Hypothalamus (tissue), 51 donors: ENCODE results near the gene INO80C.

Experiments used
- DNase-seq, 51 donors: peaks; one replicate each; lab custom pipeline; 2025; lab: John Stamatoyannopoulos, UW

Gene INO80C

DNA sequence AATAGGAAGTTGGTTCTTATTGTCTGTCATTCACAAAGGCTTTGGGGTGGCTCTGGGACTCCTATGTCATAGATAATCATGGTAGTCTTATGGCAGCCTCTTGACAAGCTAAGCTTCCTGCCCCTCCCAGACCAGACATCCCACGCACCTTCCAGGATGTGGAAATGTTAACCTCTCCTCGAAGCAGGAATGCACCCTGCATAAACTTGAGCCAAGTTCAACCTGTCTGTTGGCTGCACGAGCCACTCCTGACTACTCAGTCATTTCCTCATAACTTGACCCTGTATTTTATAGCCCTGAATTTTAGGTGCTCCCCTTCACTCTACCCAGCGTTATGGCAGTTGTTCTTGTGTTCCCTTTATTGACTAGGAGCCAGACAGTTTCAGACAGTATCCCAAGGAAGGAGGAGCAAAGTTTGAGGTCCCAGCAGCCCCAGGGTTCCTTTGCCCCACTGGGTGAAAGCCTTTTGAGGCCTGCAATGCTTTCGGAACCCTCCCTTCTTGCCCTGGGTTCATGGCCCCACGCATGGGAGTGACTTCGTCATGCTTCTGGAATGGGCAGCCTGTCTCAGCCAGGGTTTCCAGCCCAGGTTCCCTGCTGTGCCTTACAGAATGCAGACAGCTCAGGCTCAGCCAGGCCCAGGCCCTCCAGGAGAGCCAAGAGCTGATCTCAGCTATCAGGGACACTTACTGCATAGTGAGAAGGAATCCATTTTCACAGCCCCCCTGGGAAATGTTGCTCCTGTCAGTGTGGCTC lies 15.6 kb upstream of the INO80C start:
- DNase-seq = peak in 2 of 51 donors; percentile 13 to 63

DNA sequence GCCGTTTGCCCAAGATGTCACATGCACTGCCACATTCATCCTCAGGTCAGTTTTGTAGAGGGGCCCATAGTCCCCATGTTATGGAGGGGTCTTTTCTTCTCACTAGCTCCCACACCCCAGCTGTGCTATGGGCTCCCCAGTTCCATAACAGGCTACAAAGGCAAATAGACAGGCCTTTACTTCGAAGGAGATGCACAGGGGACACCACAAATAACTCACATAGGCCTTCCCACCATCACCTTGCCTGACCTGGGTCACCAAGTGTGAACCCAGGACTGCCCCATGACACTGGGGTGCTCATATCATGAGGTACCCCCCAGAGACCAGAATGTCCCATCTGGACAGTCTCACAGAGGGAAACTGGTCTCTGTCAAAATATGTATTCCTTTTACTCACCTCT lies 15.0 kb upstream of the INO80C start:
- DNase-seq = no peak

DNA sequence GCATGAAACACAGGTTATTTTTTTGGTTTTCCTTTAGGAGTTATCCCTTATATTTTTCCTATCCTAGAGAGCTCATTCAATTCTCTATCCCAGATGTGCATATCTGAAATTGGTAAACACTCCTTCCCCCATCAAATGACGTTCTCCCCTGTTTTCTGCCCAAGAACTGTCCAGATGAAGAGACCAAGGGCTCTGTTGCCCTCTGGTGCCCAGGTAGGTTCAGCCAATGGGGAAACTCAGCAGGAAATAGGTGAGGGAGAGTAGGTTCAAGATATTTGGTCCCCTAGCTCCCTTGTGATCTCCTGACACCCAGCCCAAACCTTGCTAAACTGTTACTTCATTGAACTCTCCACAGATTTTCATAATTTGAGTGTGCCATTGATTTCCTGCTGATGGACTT lies 14.1 kb upstream of the INO80C start:
- DNase-seq = no peak

DNA sequence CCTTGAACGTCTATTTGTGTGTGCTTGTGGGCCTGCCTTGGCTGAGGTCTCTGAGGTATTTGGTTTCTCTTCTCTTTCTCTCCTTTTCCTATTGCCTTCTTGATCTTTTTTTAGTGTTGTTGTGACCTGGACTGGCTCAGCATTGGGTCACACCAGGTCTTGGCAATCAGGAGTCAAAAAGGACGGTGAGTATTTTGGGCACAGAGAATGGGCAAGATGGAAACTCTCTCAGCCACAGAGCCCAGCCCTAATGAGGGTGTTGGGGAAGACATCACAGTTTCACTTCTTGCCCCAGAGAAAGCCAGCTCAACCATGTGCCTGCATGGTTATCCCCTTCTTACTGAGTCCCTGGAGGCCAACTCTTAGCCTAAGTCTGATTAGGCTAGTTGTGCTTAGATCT lies 13.7 kb upstream of the INO80C start:
- no peak for DNase-seq

DNA sequence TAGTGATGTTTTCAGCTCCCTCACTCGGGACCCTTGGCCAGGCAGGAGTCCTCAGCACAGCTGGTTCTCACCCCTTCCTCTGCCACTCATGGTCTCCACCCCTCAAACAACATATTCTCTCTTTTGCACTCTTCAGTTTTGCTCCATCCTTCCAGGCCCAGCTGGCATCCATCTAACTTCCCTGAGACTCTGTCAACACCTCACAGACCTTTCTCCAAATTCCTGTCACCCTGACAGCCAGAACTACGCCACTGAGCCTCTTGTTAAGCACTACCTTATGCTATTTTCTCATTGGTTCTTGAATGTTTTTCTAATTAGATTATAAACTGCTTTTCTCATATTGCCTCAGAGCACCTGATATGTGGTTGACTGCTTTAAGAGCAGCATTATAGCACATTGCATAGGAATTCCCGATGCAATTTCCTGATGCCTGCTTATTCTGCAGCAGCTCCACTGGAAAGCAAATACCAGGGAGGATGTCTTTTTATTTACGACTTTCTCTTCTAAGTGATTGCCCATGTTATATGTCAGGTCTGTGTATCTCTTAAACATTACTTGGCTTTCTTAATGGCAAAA lies 12.4 kb upstream of the INO80C start:
- no peak for DNase-seq

DNA sequence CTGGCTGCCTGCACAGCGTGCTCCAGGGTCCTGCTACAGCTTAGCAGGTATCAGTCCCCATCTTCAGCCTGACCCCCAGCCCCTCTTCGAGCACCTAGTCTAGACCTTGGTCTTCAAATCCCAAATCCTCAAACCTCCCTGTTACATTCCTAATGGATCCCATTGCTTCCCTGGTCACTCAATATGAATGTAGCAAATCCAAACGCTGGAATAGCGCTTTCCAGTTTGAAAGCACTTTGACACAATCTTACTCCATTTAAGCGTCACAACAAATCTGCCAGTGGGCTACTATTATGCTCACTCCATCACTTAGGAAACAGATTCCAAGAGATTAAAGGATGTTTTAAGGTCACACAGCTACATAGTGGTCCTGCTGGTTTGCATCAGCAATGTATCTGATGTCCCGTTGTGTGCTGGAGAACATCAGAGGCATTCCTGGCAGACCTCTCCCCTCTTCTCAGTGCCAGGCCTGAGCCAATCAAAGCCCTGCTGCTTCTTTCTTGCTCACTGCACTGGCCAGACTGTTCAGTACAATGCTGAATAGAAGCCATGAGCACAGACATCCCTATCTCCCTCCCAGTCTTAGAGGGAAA lies 11.1 kb upstream of the INO80C start:
- no peak for DNase-seq

DNA sequence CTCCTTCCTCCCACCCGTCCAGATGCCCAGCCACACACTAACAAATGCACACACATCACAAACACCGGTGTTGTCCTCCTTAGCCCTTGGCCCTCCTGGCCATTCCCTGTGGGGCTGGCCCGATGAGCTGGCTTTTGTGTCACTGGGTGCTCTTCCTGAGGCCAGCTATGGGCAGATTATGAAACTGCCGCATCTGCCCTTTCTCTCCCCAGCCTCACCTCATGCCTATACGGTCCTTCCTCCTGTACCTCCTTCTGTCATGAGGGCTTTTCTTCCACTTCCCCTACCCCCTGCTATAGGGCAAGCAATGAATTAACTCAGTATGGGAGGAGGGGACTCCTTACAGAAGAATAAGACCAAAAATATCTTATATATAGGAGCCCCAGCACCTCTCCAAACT lies 10.3 kb upstream of the INO80C start:
- no peak for DNase-seq

DNA sequence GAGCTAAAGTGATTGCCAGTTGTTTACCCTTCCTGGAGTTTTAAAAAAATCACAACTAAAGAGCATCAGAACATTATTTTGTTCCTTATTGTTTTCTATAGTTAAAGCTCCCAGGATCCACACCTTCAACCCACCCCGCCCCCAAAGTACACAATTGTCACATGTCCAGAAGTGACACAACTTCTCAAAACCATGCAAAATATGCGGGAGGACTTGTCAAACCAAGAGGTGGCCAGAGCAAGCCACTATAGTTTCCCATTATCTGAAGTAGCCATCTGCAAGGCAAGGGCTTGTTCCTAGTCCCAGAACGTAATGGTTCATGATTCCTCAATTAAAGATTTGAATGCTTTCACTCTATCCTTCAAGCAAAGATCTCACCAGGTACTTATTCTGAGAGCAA lies 9.9 kb upstream of the INO80C start:
- DNase-seq = no peak

DNA sequence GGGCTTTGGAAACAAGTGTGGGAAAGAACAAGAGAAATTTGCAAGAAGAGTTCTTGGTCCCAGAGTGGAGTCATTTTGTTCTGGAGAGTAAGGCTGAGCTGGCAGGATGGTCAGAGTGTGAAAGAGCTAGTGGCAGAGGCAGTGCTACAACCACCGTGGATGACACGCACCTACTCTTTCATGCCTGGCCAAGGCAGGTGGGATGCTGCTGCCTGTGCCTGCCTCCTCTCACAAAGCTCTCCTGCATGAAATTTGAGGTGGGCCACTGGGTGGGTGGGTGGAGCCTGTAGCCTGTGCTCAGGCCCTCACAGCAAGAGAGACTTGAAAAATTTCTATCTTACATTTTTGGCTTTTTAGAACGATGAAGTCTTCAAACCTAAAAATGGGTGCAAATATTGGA lies 9.4 kb upstream of the INO80C start:
- DNase-seq = no peak

DNA sequence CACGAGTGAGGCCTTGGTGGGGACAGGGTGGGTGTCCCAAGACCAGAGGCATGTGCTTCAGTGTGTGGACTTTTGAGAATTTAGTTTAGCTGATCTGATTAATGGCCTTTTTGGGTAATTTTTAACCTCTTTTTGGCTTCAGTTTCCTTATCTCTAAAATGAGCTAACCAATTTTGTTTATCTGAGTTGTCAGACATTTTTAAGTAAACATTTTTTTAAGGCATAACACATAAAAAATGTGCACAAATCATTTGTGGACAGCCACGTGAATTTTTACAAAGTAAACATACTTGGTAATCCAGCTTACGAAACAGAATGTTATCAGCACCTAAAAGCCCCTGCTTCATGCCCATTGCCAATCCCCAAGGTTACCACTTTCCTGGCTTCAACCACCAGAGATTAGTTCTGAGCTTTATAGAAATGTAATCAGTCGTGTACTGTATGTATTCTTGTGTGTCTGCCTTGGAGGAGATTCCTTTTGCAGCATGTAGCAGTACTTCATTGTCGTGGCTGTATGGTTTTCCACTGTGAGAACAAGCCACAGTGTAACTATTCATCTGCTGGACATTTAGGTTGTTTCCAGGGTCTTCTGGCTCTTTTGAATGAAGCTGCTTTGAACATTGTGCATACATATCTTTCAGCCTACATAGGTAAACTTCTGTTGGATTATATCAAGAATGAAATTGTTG lies 8.4 kb upstream of the INO80C start:
- DNase-seq = no peak

DNA sequence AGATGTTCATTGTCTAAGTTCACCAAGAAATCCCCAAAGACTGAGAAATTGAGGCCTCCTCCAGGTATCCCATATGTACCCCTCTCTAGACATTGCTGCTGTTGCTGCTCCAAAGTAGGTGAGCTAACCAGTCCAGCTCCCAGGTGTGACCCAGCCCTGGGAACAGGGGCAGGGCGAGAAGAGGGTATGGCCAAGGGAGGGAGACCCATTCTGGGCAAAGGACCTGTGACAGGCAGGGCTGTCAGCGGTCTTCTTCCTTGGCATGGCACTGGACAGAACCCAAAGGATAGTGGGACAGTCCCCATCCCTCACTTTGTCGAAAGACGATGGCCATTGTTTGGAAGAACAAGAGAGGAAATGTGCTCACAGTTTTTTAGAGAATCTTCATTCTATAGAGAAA lies 7.2 kb upstream of the INO80C start:
- no peak for DNase-seq

DNA sequence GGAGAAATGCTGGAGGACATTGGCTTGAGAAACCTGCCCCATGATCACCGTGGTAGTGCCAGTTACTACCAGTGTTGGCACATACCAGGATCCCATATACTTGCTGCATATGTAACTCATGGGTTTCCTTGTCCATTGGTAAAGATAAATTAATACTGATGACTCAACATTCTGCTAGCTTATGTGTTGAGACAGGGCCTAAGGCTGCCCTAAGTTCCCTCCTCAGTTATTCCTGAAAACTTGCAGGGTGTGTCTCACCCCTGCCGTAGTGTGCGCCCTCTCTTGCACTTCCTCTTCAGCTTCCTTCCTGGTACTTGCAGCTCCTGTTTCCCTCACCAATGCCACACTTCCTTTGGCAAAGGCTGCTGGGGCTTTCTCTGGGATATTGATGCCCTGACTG lies 4.3 kb upstream of the INO80C start:
- DNase-seq = no peak

DNA sequence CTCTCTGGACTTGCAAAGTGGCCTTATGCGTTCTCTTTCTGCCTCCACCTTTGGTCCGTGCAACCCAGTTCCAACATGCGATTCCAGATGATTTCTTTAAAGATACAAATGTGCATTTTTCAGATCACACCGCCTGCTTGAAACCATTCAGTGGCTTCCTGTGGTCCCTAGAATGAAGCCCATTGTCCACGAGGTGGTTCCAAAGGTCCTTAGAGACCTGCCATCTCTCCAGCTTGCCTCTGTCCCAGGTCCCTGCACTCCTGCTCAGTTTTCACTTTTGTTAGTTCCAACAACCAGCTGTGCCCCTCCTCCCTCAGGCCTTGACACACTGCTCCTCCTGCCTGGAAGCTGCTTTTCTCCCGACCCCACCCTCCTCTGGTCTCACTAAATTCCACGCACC lies 3.6 kb upstream of the INO80C start:
- DNase-seq = no peak

DNA sequence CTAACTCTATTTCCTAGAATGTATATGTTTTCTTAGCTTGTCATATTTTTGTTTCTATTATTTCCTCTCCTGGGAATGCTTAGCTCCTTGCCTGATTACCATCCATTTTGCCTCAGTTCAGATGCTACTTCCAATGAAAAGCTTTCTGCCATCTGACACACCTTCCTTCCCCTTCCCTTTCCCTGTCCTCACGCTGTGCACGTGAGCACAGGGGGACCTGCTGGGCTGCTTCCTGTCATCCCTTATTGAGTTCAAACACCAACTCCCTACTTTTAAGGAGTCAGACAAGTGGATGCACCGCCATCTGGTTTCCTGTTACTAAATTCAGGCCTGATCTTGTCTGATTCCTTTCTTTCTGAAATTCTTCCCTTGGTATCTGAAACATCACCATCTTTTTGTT lies 2.4 kb upstream of the INO80C start:
- no peak for DNase-seq

DNA sequence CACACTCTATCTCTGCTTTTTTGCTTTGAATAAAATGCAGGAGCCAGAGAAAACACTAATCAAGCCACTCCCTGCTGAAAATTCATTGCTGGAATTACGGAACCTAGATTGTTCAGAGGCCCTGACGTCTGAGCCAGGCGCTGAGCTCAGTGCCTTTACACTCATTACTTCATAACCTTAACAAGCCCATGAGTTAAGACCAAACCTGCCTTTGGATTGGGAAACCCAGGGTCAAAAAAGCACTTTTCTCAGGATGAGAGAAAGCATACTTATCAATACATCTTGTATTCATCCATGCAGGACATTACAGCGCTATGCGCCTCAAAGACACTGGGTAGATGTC lies 762 bp downstream of the INO80C start:
- DNase-seq = peak in 1 of 51 donors; percentile 54

DNA sequence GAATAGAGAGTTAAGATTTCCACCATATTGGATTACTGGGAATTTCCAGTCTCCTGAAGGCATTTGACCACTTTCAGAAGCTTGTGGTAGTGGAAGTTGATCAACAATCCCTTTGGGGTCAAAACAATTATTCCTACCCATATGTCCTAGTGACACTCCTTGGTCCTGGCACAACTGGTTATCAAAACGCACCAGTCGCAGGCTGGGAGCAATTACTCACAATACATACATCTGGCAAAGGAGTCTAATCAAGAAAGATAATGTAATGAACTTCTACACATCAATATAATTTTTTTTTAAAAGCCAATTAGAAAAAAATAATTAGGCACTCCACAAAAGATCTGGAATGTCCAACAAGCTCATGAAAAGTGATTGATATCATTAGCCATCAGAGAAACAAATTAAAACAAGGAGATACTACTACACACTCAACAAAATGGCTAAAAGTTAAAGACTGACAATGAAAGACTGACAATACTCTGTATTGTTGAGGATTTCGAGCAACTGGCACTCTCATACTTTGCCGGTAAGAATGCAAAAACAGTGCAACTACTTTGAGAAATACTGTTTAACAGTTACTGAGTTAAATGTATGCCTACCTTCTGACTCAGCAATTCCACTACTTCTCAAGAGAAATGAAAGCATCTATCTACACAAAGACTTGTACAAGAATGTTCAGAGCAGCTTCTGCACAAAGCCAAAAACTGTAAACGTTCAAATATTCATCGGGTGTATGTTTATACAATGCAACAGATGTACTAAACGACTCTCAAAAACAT lies 2.0 kb downstream of the INO80C start:
- no peak for DNase-seq

DNA sequence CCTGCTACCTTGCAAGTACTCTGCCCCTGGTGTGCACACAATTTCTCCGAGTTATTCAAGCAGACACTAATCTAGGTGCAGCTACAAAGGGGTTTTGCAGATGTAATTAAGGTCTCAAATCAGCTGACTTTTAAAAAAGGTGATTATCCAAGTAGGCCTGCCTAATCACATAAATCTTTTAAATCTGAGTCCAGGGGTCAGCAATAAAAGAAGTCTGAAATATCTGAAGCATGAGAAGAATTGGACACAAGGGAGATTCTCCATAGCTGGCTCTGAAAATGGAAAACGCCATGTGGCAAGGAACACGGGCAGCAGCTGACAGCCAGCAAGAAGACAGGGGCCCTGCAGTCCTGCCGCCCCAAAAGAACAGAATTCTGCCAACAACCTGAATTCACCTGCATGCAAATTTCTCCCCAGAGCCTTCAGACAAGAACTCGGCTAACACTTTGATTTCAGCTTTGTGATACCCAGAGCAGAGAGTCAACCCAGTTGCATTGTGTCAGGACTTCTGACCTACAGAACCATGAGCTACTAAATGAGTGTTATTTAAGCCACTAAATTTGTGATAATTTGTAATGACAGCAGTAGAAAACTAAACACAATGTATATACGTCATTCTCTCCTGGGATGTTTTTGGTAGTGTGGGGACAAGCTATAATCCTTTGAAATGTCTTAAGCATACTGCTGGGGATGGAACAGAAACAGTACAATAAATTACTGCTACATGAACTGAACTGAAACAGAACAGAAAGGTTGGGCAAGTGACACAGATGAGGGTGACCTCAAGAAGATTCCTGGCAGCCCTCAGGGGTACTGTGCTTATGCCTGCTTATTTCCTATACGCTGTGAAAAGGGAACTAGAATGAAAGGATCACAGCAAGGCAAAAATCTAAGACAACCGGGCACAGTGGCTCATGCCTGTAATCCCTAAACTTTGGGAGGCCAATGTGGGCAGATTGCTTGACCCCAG lies 3.2 kb downstream of the INO80C start:
- no peak for DNase-seq

DNA sequence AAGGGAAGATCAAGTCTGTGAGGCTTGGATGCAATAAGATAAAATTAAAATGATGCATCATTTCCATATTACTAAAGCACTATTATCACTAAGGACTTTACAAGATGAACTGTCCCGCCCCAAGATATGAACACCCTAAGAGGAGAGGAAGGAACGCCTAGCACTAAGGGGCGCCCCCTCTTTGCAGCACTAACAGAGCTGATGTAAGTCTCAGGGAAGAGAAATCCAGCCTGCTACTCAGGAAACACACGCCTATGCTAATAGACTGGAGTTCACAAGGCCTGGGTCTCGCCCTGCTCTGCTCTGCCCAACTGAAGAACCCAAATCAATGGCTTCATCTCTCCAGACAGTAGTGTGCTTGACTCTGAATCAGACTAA lies 6.1 kb downstream of the INO80C start:
- DNase-seq = no peak

DNA sequence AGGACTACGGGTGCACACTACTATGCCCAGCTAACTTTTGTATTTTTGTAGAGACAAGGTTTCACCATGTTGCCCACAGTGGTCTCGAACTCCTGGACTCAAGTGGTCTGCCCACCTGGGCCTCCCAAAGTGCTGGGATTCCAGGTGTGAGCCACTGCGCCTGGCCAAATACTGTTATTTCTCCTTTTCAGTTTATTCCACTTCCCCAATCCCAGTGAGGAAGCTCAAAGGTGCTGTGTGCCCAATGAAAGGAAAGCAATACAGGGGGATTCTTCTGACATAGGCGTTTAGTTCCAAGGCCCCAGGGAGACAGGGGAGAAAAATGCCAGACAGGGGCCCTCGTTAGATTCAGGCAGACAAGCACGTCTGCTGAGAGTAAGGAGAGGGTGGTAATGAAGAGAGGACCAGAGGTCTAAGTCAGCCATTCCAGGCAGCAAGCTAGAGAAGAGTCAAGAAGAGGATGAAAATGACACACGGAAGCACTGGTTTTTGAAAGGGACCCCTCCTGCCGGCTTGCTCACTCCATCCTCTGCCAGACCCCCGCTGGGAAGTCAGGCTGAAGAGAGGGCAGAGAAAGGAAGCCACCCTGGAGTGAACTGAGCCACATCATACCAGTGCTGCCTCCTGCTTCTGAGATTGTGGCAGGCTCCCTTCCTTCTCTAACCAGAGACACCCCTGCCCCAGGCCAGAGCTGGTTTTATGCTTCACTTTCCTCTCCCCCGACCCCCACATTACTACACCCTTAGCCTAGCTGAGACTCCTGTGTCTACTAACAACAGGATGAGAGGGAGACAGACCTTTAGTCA lies 6.7 kb downstream of the INO80C start:
- DNase-seq = no peak
